HepG2 (cell line): ENCODE measurements around the gene ANKRA2. TPM values are rescaled to one million over a fixed set of nuclear protein-coding genes. Genes with fewer than 3 reads are reported as not detected.

ENCODE experiments used
- CAMTA2 ChIP-seq: sonication (generic); formaldehyde crosslinking; IDR thresholded peaks from 2 replicates; pipeline ENCODE4 v1.4.0; 2020; ENCODE audit warnings: mild to moderate bottlenecking, missing genetic modification reagents, borderline replicate concordance
- GTF2F1 ChIP-seq: fragments of 150-350 bp; IDR thresholded peaks from 2 replicates; pipeline ENCODE4 v1.6.1; 2014; ENCODE audit warnings: low read length
- HOMEZ ChIP-seq: IDR thresholded peaks from 2 replicates; pipeline ENCODE4 v1.6.1; 2016; ENCODE audit warnings: low read depth
- KMT2A ChIP-seq: sonication (generic); formaldehyde crosslinking; IDR thresholded peaks from 2 replicates; pipeline ENCODE4 v1.4.0; 2020; ENCODE audit warnings: missing genetic modification reagents
- LBX2 ChIP-seq: sonication (generic); formaldehyde crosslinking; IDR thresholded peaks from 2 replicates; pipeline ENCODE4 v1.5.0; 2020; ENCODE audit warnings: missing genetic modification reagents, mild to moderate bottlenecking, borderline replicate concordance
- MNT ChIP-seq: fragments of 450-650 bp; IDR thresholded peaks from 2 replicates; pipeline ENCODE4 v1.6.1; 2016
- MTF1 ChIP-seq: sonication (generic); formaldehyde crosslinking; IDR thresholded peaks from 2 replicates; pipeline ENCODE4 v1.5.0; 2020; ENCODE audit warnings: missing genetic modification reagents
- NCOA1 ChIP-seq: sonication (generic); formaldehyde crosslinking; IDR thresholded peaks from 2 replicates; pipeline ENCODE4 v1.9.0; 2021; ENCODE audit warnings: missing genetic modification reagents
- NONO ChIP-seq, 2 experiments: fragments of 450-650 bp in 1 of 2; sonication (generic) in 1 of 2; formaldehyde crosslinking in 1 of 2; IDR thresholded peaks in 1 of 2; conservative IDR thresholded peaks in 1 of 2; 2 replicates each; pipeline versions ENCODE4 v1.6.1 to v1.8.0; 2017 to 2022; ENCODE audit warnings: mild to moderate bottlenecking in 1 of 2, missing genetic modification reagents in 1 of 2, moderate library complexity in 1 of 2
- PBX2 ChIP-seq: IDR thresholded peaks from 2 replicates; pipeline ENCODE4 v1.6.1; 2016; ENCODE audit warnings: control low read depth
- PRPF4 ChIP-seq: fragments of 200-400 bp; formaldehyde crosslinking; IDR thresholded peaks from 2 replicates; pipeline ENCODE4 v1.6.1; 2016; ENCODE audit warnings: low read length, low read depth; ENCODE audit not compliant: poor library complexity, severe bottlenecking
- SALL2 ChIP-seq: sonication (generic); formaldehyde crosslinking; IDR thresholded peaks from 2 replicates; pipeline ENCODE4 v1.8.1; 2023; ENCODE audit warnings: mild to moderate bottlenecking, missing genetic modification reagents, inconsistent platforms
- ZBTB4 ChIP-seq: sonication (generic); formaldehyde crosslinking; IDR thresholded peaks from 2 replicates; pipeline ENCODE4 v1.4.0; 2020; ENCODE audit warnings: missing genetic modification reagents, mild to moderate bottlenecking, borderline replicate concordance
- ZFYVE20 ChIP-seq: sonication (generic); formaldehyde crosslinking; IDR thresholded peaks from 2 replicates; pipeline ENCODE4 v1.8.0; 2023; ENCODE audit warnings: low read depth, mild to moderate bottlenecking, moderate library complexity, missing genetic modification reagents, borderline replicate concordance
- ZNF225 ChIP-seq: sonication (generic); formaldehyde crosslinking; IDR thresholded peaks from 2 replicates; pipeline ENCODE4 v1.4.0; 2020; ENCODE audit warnings: mild to moderate bottlenecking, missing genetic modification reagents
- ZNF496 ChIP-seq: sonication (generic); formaldehyde crosslinking; IDR thresholded peaks from 2 replicates; pipeline ENCODE4 v1.8.1; 2023; ENCODE audit warnings: mild to moderate bottlenecking, moderate library complexity, missing genetic modification reagents; ENCODE audit not compliant: insufficient replicate concordance
- ZNF501 ChIP-seq: sonication (generic); formaldehyde crosslinking; IDR thresholded peaks from 2 replicates; pipeline ENCODE4 v1.5.1; 2020; ENCODE audit warnings: mild to moderate bottlenecking, moderate library complexity, missing genetic modification reagents
- ZNF619 ChIP-seq: sonication (generic); formaldehyde crosslinking; IDR thresholded peaks from 2 replicates; pipeline ENCODE4 v1.4.0; 2020; ENCODE audit warnings: mild to moderate bottlenecking, missing genetic modification reagents
- ZSCAN21 ChIP-seq: sonication (generic); formaldehyde crosslinking; IDR thresholded peaks from 2 replicates; pipeline ENCODE4 v1.8.0; 2022; ENCODE audit warnings: mild to moderate bottlenecking, missing genetic modification reagents, moderate library complexity, borderline replicate concordance
- ZSCAN25 ChIP-seq: sonication (generic); formaldehyde crosslinking; IDR thresholded peaks from 2 replicates; pipeline ENCODE4 v1.8.0; 2022; ENCODE audit warnings: mild to moderate bottlenecking, missing genetic modification reagents
- polyA plus RNA-seq, 8 experiments: library from polyadenylated mRNA; depleted of rRNA in 3 of 8; stranded (reverse) in 7 of 8; unstranded in 1 of 8; fragments of >200 nt; fragmentation: Illumina TruSeq in 4 of 8; extraction: Trizol in 4 of 8; gene quantifications; 2 replicates each; pipeline versions ENCODE4 v1.2.1 to v1.2.3, GENCODE V29; 2011 to 2016; ENCODE audit warnings: low read depth in 4 of 8, missing spikeins in 1 of 8, mixed read lengths in 1 of 8; ENCODE audit not compliant: insufficient read depth in 1 of 8
- total RNA-seq, 5 experiments: library from RNA; depleted of rRNA; stranded (reverse); fragments of >200 nt; fragmentation: Illumina TruSeq; extraction: Trizol; gene quantifications; 2 replicates each; pipeline ENCODE4 v1.2.3, GENCODE V29; 2016; ENCODE audit warnings: low read depth in 1 of 5

The ANKRA2 gene
- total and polyA plus RNA-seq, 2 of the 13 experiments (the other 11 are each of a cell fraction or from before 2014, with no cell fraction given) = 23.6 to 33.6 TPM

GRCh38 chr5:73544429-73545402, 20.7 kb downstream of the ANKRA2 start (continued):
- TF ChIP-seq ZBTB4 (CRISPR knock-in tag) = no peak
- TF ChIP-seq MNT = peak; percentile 88
- no peak for TF ChIP-seq MTF1
- TF ChIP-seq ZNF619 (CRISPR knock-in tag) = no peak
- no peak for TF ChIP-seq CAMTA2 (CRISPR knock-in tag)
- TF ChIP-seq ZNF501 (CRISPR knock-in tag) = no peak
- peak; percentile 42; the same call in 1 of the 2 replicates for TF ChIP-seq ZSCAN25
- TF ChIP-seq PRPF4 = no peak
- TF ChIP-seq ZNF496 = no peak
- peak; percentile 86 for TF ChIP-seq HOMEZ (CRISPR knock-in tag)
- TF ChIP-seq SALL2 (CRISPR knock-in tag) = peak; percentile 18; the same call in 1 of the 2 replicates
- TF ChIP-seq LBX2 (CRISPR knock-in tag) = no peak
- peak; percentile 82; the same call in 1 of the 2 replicates for TF ChIP-seq GTF2F1
- peak; percentile 40; the same call in 1 of the 2 replicates for TF ChIP-seq KMT2A
- no peak for TF ChIP-seq NONO (IDR thresholded peaks at IDR 0.05)
- TF ChIP-seq NONO (CRISPR knock-in tag; conservative IDR thresholded peaks at IDR 0.05) = peak; percentile 80
- TF ChIP-seq PBX2 (CRISPR knock-in tag) = 0 out of 2 replicates have a peak, but pooled peaks have one; percentile 21
- TF ChIP-seq ZSCAN21 (CRISPR knock-in tag) = peak; percentile 87
- no peak for TF ChIP-seq ZNF225 (CRISPR knock-in tag)
- no peak for TF ChIP-seq ZFYVE20 (CRISPR knock-in tag)
- peak; percentile 78; the same call in 1 of the 2 replicates for TF ChIP-seq NCOA1
